ENCODE measurements around the gene KLF13.

GRCh38 chr15:31385736-31386135, 59.1 kb downstream of the KLF13 start:
- TF ChIP-seq POLR2A (IDR thresholded peaks at IDR 0.05): no peak
- no peak for TF ChIP-seq POLR2AphosphoS5 (IDR thresholded peaks at IDR 0.05; ENCODE audit: insufficient read depth in 1 of 2, low read depth in 1 of 2)
- TF ChIP-seq CTCF (IDR thresholded peaks at IDR 0.05): no peak

Data from vagina (tissue), 2 donors.